ENCODE measurements around the gene EIF5.
A peak's percentile ranks its signal among the peaks of the same experiment; 100 is the strongest.

EIF5 gene

DNA sequence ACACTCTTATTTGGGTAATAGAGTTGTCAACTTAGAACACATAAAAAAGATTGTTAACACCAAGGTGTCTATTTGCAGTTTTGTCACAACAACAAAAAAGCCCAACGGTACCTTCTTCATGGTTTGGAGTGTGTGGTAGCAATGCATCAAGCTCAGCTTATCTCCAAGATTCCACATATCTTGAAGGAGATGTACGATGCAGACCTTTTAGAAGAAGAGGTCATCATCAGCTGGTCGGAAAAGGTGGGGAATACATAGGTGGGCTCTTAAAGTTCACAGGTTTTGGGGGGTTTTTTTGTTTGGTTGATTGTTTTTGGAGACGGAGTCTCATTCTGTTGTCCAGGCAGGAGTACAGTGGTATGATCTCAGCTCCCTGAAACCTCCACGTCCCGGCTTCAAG is 5.5 kb downstream of the EIF5 start:
- no peak for DNase-seq

DNA sequence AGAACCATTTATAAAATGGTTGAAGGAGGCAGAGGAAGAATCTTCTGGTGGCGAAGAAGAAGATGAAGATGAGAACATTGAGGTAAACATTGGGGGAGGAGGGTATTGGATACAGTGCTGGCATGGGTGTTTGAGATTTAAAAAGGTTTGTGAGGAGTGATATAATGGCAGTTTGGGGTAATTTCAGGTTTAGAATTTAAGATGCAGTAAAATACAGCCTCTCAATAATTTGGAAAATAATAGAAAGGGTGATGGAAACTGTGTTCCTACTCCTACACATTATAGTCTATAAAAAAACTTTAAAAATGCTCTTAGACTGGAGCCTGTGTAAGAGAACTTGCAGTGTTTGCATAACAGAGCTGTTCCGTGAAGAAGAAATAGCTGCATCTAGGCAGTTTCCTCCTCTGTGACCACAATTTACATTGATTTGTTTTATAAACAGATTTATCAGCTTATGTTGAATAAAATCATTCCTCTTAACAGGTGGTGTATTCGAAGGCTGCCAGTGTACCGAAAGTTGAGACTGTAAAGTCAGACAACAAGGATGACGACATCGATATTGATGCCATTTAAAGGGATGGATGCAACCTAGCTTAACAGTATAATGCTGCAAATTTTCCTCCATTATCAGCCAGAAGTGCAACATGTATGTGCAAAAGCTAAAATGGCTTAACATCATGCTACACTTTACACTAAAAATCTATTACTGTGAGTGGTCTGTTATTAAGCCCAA is 6.6 kb downstream of the EIF5 start:
- no peak for DNase-seq

GRCh38 chr14:103341250-103342129 is 7.5 kb downstream of the EIF5 start:
- peak; percentile 51 for DNase-seq

DNA sequence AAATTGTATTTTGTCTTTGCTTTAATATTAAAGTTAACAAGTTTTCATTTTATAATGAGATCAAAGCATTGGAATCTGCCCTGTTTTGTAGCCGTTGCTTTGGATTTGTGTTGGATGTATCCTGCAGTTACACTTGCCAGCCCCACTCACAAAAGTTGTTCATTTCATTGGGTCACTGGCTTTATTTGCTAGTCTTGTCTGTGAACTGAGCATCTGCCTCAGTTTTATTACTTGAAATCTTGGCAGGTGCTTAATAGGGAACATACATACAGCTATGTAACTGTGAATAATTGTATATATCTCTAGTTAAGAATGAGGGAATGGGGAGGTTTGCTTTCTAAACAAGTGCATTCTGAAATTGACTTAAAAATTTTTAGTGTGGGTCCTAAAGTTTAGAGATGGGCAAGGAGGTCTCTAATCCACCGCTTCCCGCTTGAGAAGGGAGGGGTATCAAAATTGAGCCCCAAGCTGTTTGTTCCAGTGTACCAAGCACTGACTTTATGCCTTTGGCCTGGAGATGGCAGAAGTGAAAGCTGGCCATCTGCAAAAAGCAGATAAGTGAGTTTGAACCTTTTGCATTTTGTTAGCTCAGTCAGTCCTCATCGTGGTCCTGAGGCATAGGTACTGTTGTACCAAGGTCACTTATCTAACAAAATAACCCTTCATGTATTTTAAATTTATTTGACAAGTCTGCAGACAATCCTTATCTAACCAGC is 9.3 kb downstream of the EIF5 start:
- peak; percentile 83 for DNase-seq

DNA sequence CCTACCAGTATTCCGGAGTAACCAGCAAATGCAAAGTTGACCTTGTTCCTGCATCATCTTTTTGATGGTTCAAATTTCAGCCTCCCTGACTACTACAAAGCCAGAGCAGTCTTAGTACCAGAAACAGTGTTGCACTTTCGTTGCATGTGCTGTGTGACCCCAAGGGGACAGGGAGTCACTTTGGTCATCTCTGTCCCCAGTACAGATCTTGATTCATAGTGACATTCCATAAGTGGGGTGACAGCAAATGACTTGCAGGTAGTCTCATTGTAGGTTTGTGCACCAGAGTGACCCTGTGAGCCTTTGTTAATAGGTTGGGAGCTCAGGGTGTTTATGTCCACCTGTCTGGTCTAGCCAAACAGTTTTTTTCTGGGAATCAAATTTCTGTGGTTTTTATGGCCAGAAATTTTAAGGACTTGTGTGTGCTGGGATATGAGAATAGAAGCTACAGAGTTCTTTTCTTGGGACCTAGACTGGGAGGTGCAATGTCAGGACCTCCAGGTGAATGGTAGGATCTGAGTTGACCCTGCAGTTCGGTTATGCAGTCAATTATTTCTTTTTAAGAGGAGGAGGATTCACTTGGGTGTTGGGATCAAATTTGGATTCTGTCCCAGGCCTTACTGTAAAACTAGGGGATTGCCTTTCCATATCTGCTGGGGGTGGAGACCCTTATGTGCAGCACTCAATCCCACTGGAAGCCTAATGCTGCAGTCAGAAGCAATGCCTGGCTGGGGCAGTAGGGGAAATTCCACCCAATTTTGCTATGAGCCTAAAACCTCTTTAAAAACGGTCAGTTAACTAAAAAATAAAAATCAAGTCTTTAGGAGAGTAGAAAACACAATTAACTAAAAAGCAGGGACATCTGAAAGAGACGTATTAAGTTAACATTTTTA is 10.1 kb downstream of the EIF5 start:
- no peak for DNase-seq

- no peak for DNase-seq
Measured at GRCh38 chr14:103346286-103346685, 12.2 kb downstream of the EIF5 start.

- DNase-seq: no peak
Measured at GRCh38 chr14:103347091-103347815, 13.2 kb downstream of the EIF5 start.

GRCh38 chr14:103348154-103348553 is 14.1 kb downstream of the EIF5 start:
- DNase-seq: no peak

- no peak for DNase-seq
Measured at GRCh38 chr14:103349982-103350381, 15.9 kb downstream of the EIF5 start.

DNA sequence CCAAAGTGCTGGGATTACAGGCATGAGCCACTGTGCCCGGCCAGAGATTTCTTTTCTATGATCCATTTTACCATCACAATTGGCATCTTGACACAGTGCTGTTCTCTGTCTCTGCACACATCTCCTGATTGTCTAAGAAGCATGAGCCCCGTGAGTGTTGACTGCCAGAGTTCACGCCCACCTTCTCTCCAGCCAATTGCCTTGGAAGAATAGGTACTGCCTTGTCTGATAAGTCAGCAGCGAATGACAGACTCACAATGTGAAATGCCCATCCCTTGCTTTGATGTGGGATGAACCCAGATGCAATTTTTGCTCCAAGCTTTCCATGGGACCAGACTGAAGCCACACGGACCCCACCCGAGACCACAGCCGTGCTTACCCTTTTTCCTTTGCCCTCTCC is 19.3 kb downstream of the EIF5 start:
- DNase-seq: peak; percentile 83

GRCh38 chr14:103354141-103354540 is 20.1 kb downstream of the EIF5 start:
- DNase-seq: no peak

GRCh38 chr14:103356024-103356682 is 22.1 kb downstream of the EIF5 start:
- DNase-seq: peak; percentile 74

- peak; percentile 5 for DNase-seq
Measured at GRCh38 chr14:103357552-103357951, 23.5 kb downstream of the EIF5 start.

DNA sequence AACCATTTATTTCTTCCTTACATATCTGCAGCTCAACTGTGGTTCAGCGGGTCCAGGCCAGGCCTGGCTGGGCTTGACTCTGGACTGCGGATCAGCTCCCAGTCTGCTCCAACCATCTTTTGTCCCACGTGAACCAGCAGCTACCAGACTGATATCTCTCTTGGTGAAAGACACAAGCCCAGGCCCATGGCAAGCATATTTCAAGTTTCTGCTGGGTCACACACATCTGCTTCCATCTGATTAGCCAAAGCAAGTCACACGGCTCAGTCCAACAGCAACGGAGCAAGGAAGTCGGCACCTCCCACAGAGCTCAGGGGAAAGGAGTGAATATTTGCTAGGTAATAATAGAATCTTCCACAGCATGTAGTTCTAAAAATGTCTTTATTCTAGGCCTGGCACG is 26.5 kb downstream of the EIF5 start:
- DNase-seq: peak; percentile 93

GRCh38 chr14:103361867-103362266 is 27.8 kb downstream of the EIF5 start:
- peak; percentile 34 for DNase-seq

GRCh38 chr14:103362780-103363179 is 28.7 kb downstream of the EIF5 start:
- DNase-seq: peak; percentile 39

DNA sequence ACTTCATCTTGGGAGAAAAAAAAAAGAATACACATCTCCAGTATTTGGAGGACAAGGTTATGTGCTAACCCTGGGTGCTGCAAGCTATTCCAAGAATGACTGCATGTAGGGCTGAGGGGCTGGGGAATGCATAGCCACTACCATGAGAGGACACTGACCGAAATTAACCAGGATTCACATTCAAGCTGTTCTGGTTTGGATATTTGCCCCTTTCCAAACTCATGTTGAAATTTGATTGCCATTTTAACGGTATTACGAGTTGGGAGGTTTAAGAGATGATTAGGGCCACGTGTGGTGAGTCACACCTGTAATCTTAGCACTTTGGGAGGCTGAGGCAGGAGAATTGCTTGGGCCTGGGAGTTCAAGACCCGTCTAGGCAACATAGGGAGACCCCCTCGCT is 32.7 kb downstream of the EIF5 start:
- DNase-seq: no peak

DNA sequence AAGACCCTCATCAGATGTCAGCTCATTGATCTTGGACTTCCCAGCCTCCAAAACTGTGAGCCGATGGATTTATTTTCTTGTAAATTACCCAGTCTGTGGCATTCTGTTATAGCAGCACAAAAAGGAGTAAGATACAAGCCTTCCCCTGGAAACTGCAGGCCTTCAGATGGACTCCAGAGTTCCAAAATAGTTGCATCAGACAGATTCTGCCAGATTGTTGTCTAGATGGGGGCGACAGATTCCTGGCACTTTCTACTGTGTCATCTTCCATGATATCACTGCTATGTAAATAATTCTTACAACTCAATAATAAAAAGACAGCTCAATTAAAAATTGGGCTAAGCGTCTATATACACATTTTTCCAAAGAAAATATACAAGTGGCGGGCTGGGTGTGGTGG is 34.0 kb downstream of the EIF5 start:
- DNase-seq: no peak

GRCh38 chr14:103370087-103370486 is 36.0 kb downstream of the EIF5 start:
- DNase-seq: no peak

GRCh38 chr14:103372017-103372416 is 38.0 kb downstream of the EIF5 start:
- no peak for DNase-seq

All from hematopoietic multipotent progenitor cell treated with erythropoietin and hydrocortisone succinate and interleukin-3 and kit ligand, for 8 days (in vitro differentiated cells).